Activated T-cell treated with anti-CD3 and anti-CD28 coated beads for 48 hours (primary cell): ENCODE results near the gene FPR2.
"Not testable (repeated sequence)": the region's sequence is repeated elsewhere in the genome, so short reads cannot be mapped to it uniquely, and the experiment has no call there.

Experiments
- DNase-seq: peaks from one replicate; pipeline ENCODE4 v3.0.0-alpha.2; 2020; ENCODE audit warnings: low read depth

The FPR2 gene

GRCh38 chr19:51760697-51761356, at the start of gene FPR2:
Gene FPR2 (plus strand): TSS chr19:51761180. CDS start chr19:51768659, 7,479 bp downstream.
- no peak for DNase-seq

GRCh38 chr19:51711702-51712101, 49.3 kb upstream of the FPR2 start:
- no peak for DNase-seq

- no peak for DNase-seq
Observed at GRCh38 chr19:51712461-51713081, 48.4 kb upstream of the FPR2 start.

GRCh38 chr19:51713319-51714285, 47.4 kb upstream of the FPR2 start:
- no peak for DNase-seq

- no peak for DNase-seq
Observed at GRCh38 chr19:51714848-51715247, 46.1 kb upstream of the FPR2 start.

GRCh38 chr19:51715850-51716249, 45.1 kb upstream of the FPR2 start:
- DNase-seq, result no peak

- no peak for DNase-seq
Observed at GRCh38 chr19:51716925-51717324, 44.1 kb upstream of the FPR2 start.

- no peak for DNase-seq
Observed at GRCh38 chr19:51719251-51719988, 41.6 kb upstream of the FPR2 start.

- DNase-seq, result no peak
Observed at GRCh38 chr19:51721905-51722304, 39.1 kb upstream of the FPR2 start.

- no peak for DNase-seq
Observed at GRCh38 chr19:51722492-51722891, 38.5 kb upstream of the FPR2 start.

GRCh38 chr19:51724543-51724942, 36.4 kb upstream of the FPR2 start:
- DNase-seq, result no peak

- no peak for DNase-seq
Observed at GRCh38 chr19:51726049-51726448, 34.9 kb upstream of the FPR2 start.

GRCh38 chr19:51727349-51727880, 33.6 kb upstream of the FPR2 start:
- no peak for DNase-seq

- DNase-seq, result no peak
Observed at GRCh38 chr19:51729781-51730180, 31.2 kb upstream of the FPR2 start.

- DNase-seq, result no peak
Observed at GRCh38 chr19:51733742-51734522, 27.0 kb upstream of the FPR2 start.

- no peak for DNase-seq
Observed at GRCh38 chr19:51735759-51736449, 25.1 kb upstream of the FPR2 start.

- no peak for DNase-seq
Observed at GRCh38 chr19:51737389-51737788, 23.6 kb upstream of the FPR2 start.

GRCh38 chr19:51737924-51738323, 23.1 kb upstream of the FPR2 start:
- no peak for DNase-seq

- DNase-seq, result not testable (repeated sequence)
Observed at GRCh38 chr19:51738523-51738922, 22.5 kb upstream of the FPR2 start.

- DNase-seq, result no peak
Observed at GRCh38 chr19:51739466-51740213, 21.3 kb upstream of the FPR2 start.
